Rectal smooth muscle tissue (tissue), 1 donor: ENCODE measurements around the gene SERPINE1.
"Not testable (repeated sequence)": the region's sequence is repeated elsewhere in the genome, so short reads cannot be mapped to it uniquely, and the experiment has no call there.

Experiments used
- H3K27ac ChIP-seq: one replicate; pipeline ENCODE4 v1.7.0; 2013; ENCODE audit warnings: low read depth, low read length, inconsistent platforms
- H3K27me3 ChIP-seq: one replicate; pipeline ENCODE4 v1.7.0; 2013; ENCODE audit warnings: low read length; ENCODE audit not compliant: control insufficient read depth, insufficient read depth
- H3K36me3 ChIP-seq: one replicate; pipeline ENCODE4 v1.7.0; 2013; ENCODE audit warnings: low read length; ENCODE audit not compliant: control insufficient read depth, insufficient read depth
- H3K4me1 ChIP-seq: one replicate; pipeline ENCODE4 v1.7.0; 2013; ENCODE audit warnings: low read length; ENCODE audit not compliant: control insufficient read depth, insufficient read depth
- H3K4me3 ChIP-seq: one replicate; pipeline ENCODE4 v1.7.0; 2013; ENCODE audit warnings: low read length
- H3K9ac ChIP-seq: one replicate; pipeline ENCODE4 v1.7.0; 2013; ENCODE audit warnings: low read length

Gene SERPINE1

DNA sequence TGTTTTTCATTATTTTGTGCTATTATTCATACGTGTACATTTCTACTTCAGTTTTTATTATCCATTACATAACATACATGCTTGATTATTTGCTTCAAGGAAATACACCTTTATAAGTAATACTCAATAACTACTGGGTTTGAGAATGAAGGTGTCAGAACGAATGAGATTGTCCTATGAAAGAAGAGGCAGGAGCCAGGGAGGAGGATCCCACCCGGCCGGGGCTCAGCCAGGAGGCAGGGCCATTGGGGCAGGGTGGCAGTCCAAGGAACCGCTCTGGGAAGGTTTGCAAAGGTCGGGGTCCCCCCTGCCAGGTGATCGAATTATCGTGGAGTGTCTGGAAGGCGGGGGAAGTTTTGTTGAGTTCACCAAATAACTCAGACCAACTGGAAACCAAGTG lies 32.5 kb upstream of the SERPINE1 start:
- no peaks in the 10 kb centered on the region for H3K4me1 ChIP-seq
- H3K4me3 ChIP-seq: no peak overlapping the region
- peaks cover 2% of the 10 kb centered on the region for H3K36me3 ChIP-seq
- H3K27me3 ChIP-seq: no peaks in the 10 kb centered on the region
- H3K27ac ChIP-seq: no peak overlapping the region
- no peak overlapping the region for H3K9ac ChIP-seq

DNA sequence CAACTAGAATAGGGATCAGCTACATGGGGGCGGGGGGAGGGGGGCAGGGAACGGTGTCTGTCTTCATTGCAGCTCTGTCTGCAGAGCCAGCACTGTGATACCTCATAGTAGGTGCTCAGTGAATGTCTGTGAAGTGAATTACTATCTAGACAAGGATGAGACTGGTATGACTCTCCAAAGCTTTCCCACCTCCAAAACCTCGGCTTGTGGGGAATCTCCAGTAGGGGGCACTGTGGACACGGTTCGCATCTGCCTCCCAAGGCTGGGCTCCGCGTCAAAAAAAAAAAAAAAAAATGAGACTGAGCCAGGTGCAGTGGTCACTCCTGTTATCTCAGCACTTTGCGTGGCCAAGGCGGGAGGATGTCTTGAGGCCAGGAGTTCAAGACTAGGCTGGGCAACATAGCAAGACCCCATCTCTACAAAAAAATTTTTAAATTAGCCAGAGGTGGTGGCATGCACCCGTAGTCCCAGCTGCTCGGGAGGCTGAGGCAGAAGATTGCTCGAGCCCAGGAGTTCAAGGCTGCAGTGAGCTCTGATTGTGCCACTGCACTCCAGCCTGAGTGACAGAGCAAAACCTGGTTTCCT lies 32.0 kb upstream of the SERPINE1 start:
- Histone ChIP-seq H3K36me3 (peaks cover 2% of the 10 kb centered on the region), H3K27ac (no peak overlapping the region), H3K4me3 (no peak overlapping the region), H3K27me3 (no peaks in the 10 kb centered on the region), H3K9ac (no peak overlapping the region), H3K4me1 (peaks cover 2% of the 10 kb centered on the region)

DNA sequence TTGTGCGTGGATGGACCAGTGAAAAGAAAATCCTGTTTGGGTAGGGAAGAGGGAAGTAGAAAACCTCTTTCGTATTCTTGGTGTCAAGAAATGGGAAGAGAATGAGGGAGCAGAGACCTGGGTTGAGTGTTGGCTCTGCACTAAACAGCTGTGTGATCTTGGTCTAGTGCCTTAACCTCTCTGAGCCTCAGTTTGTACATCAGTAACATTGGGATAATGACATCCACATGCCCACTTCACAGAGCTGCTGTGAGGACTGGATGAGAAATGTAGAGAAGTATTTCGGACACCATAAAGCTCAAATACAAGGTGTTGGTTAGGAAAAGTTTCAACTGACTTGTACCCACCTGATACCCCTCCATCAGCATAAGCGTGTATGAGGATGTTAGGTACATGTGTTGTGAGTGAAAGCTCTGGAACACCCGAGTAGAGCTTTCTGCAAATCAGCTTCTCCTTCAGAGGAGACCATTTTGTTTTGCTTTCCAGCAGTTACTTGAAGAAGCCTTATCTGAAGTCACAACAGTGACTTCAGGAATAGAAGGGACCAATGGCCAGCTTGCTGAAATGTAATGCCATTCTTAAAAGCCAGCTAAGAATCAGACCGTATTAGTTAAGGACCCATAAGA lies 30.5 kb upstream of the SERPINE1 start:
- H3K4me3 ChIP-seq: no peak overlapping the region
- H3K9ac ChIP-seq: no peak overlapping the region
- H3K4me1 ChIP-seq: peaks cover 8% of the 10 kb centered on the region
- H3K27me3 ChIP-seq: no peaks in the 10 kb centered on the region
- no peaks in the 10 kb centered on the region for H3K36me3 ChIP-seq
- no peak overlapping the region for H3K27ac ChIP-seq

DNA sequence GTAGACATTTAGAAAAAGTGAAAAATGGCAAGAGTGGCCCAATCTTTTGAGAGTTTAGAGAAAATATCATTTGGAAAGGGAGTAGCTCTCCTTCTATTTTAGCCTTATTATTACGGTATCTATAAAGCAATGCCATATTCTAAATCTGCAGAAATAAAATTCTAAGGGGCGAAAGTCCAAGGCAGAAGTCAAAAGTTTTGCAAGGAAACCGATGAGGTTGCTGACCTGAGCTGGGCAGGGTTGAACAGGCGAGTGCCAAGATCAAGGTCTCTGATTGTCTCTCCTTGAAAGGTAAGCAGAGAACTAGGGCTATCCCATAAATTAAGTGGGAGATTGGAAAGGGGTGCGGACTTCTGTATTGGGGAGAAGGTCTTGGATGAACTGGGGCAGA lies 30.0 kb upstream of the SERPINE1 start:
- Histone ChIP-seq H3K36me3 (no peaks in the 10 kb centered on the region), H3K4me3 (no peak overlapping the region), H3K9ac (no peak overlapping the region), H3K4me1 (peaks cover 8% of the 10 kb centered on the region), H3K27me3 (no peaks in the 10 kb centered on the region), H3K27ac (no peak overlapping the region)

DNA sequence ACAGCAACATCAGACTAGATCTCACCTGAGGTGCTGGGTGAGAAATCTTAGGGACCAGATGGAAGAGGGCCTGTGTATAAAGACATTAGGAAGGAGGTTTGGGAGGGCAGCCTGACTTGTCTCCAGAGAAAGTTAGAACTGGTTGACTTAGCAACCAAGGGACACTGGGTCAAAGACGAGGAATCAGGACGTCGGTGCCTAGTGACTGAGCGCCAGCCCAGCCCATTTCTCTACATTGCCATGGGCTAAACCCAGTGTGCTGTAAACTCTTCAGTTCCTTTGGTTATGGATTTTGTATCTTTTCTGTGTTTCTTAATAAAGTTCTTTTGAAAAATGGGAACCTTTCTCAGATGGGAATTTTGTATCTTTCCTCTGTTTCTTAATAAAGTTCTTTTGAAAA lies 29.3 kb upstream of the SERPINE1 start:
- Histone ChIP-seq H3K27ac (no peak overlapping the region), H3K36me3 (no peaks in the 10 kb centered on the region), H3K27me3 (no peaks in the 10 kb centered on the region), H3K9ac (no peak overlapping the region), H3K4me1 (peaks cover 8% of the 10 kb centered on the region), H3K4me3 (no peak overlapping the region)

DNA sequence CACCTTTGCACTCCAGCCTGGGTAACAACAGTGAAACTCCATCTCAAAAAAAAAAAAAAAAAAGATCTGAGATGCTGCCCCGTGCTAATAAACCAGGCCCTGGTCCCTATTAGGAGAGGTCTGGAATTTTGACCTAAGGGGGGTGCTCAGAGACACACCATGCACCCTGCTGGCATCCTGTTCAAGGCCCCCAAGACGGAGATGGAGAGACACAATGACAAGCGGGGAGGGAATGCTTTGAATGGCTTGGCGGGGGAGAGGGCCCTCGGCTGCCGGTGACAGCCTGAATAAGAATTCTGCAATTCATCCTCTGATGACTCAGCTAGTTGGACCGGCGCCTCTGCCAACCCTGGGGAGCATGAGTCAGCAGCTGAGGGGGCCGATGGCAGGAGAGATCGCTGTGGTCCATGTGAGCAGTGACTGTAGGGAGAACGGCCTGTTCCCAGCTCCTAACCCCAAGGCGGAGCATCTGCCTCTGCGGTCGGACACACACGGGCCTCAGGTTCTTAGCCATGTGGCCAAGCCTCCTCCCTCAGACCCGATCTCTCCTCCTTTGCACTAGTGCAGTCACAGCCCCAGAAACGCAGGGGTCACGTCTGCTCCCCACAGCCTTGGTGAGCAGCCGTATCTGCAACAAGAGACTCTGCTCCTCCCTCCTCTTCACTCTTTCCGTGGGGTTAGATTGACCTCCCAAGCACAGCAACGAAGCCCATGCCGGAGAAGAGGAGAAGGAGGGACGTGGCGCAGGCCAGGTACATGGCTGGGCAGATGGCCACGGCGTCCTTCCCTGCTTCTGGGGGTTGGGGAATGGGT lies 26.7 kb upstream of the SERPINE1 start:
- H3K4me1 ChIP-seq: peaks cover 8% of the 10 kb centered on the region
- no peaks in the 10 kb centered on the region for H3K27me3 ChIP-seq
- H3K4me3 ChIP-seq: no peak overlapping the region
- peak overlapping the region; percentile 28 for H3K27ac ChIP-seq
- H3K36me3 ChIP-seq: no peaks in the 10 kb centered on the region
- H3K9ac ChIP-seq: no peak overlapping the region

DNA sequence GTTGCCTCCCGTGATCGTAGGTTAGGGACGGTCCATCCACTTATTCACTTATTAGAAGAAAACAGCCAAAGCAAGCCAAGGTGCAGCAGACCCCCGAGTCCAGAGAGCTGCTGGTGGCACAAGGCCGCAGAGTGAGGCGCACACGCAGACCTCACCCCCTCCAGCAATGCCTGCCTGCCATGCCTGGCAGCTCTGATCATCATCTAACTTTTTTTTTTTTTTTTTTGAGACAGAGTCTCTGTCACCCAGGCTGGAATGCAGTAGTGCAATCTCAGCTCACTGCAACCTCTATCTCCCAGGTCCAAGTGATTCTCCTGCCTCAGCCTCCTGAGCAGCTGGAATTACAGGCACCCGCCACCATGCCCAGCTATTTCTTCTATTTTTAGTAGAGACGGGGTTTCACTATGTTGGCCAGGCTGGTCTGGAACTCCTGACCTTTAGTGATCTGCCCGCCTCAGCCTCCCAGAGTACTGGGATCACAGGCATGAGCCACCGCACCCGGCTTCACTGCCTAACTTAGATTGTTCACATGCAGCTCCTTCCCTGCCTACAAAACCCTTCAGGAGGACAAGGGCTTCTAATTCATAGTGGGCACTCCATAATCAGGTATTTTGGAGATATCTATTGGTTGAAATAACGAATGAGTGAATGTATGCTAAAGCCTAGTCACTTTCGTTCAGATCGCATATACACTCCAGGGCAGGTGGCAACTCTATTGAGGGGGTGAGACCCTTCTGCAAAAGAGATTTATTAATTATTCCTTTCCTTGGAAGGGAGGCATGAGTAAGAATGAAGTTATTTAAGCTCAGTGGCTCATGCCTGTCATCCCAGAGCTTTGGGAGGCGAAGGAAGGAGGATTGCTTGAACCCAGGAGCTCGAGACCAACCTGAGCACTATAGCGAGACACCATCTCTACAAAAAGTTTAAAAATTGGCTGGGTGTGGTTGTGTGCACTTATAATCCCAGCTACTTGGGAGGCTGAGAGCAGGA lies 25.8 kb upstream of the SERPINE1 start:
- H3K4me1 ChIP-seq: peaks cover 8% of the 10 kb centered on the region
- H3K27ac ChIP-seq: peak overlapping the region; percentile 28
- H3K36me3 ChIP-seq: no peaks in the 10 kb centered on the region
- no peak overlapping the region for H3K9ac ChIP-seq
- no peak overlapping the region for H3K4me3 ChIP-seq
- H3K27me3 ChIP-seq: no peaks in the 10 kb centered on the region

DNA sequence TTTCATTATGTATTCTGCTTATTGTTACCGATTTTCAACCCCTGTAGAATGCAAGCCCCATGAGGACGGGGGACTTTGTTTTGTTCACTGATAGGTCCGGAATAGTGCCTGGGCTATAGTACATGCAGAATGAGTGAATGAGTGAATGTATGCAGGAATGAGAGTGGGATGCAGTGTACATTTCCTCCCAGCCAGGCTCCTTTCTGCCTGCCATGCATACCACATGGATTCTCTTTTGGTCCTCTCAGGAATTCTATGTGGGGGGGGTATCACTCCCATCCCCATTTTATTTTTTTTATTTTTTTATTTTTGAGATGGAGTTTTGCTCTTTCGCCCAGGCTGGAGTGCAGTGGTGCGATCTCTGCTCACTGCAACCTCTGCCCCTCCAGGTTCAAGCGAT lies 24.9 kb upstream of the SERPINE1 start:
- Histone ChIP-seq H3K4me1 (peaks cover 8% of the 10 kb centered on the region), H3K36me3 (no peaks in the 10 kb centered on the region), H3K27ac (no peak overlapping the region), H3K27me3 (no peaks in the 10 kb centered on the region), H3K9ac (no peak overlapping the region), H3K4me3 (no peak overlapping the region)

DNA sequence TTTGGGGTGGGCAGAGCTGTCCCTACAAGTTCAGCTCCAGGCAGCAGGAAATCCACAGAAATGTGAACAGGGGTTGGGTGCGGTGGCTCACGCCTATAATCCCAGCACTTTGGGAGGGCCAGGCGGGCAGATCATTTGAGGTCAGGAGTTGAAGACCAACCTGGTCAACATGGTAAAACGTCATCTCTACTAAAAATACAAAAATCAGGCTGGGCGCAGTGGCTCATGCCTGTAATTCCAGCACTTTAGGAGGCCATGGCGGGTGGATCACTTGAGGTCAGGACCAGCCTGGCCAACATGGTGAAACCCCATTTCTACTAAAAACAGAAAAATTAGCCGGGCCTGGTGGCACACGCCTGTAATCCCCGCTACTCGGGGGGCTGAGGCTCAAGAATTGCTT lies 23.2 kb upstream of the SERPINE1 start:
- not testable (repeated sequence) for H3K9ac ChIP-seq, H3K36me3 ChIP-seq, H3K4me1 ChIP-seq, H3K4me3 ChIP-seq, H3K27me3 ChIP-seq, H3K27ac ChIP-seq

DNA sequence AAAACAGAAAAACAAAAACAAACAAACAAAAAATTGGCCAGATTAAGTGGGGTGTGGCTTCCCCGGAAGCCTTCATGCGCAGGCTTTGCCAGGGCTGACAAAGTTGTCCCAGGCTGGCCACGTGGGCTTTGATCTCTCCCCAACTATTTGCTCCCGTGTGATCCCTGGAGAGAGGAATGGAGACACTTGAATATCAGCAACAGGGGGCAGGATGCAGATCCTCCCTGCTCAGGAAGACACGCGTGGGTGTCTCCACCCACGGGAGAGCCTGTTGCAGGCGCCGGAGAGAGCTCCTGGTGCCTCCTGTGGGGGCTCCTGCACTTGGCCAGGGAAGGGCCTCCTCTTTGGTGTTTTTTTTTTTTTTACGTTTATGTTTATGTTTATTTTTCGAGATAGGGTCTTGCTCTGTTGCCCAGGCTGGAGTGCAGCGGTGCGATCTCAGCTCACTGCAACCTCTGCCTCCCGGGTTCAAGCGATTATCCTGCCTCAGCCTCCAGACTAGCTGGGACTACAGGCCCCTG lies 22.7 kb upstream of the SERPINE1 start:
- peaks cover 8% of the 10 kb centered on the region for H3K4me1 ChIP-seq
- H3K4me3 ChIP-seq: no peak overlapping the region
- H3K9ac ChIP-seq: no peak overlapping the region
- H3K27me3 ChIP-seq: no peaks in the 10 kb centered on the region
- H3K27ac ChIP-seq: no peak overlapping the region
- H3K36me3 ChIP-seq: no peaks in the 10 kb centered on the region

DNA sequence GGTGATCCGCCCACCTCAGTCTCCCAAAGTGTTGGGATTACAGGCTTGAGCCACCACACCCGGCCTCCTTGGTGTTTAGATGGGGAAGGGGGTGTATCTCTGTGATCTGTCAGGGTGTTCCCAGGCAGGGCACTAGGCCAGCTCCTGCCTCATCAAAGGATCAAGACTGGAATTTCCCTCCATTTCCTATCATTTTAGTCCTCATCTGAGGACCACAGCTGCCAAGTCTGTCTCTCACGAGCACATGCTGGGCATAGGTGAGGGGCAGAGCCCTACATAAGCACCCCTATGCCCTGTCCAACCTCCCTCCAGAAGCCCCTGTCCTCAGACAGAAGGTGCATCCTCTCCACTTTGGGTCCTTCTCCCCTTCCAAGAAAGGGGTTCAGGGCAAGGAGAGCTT lies 22.1 kb upstream of the SERPINE1 start:
- Histone ChIP-seq H3K4me1 (peaks cover 6% of the 10 kb centered on the region), H3K27ac (no peak overlapping the region), H3K9ac (no peak overlapping the region), H3K4me3 (no peak overlapping the region), H3K27me3 (no peaks in the 10 kb centered on the region), H3K36me3 (no peaks in the 10 kb centered on the region)

DNA sequence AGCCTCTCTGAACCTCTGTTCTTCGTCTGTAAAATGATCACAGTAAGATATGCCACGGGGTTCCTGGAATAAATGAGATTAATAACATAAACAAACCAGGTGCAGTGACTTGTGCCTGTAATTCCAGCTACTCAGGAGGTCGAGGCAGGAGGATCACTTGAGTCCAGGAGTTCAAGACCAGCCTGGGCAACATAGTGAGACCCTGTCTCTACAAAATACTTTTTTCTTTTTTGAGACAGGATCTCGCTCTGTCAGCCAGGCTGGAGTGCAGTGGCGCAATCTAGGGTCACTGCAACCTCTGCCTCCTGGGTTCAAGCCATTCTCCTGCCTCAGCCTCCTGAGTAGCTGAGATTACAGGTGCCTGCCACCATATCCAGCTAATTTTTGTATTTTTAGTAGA lies 21.7 kb upstream of the SERPINE1 start:
- not testable (repeated sequence) for H3K36me3 ChIP-seq, H3K9ac ChIP-seq, H3K27ac ChIP-seq, H3K4me3 ChIP-seq, H3K4me1 ChIP-seq, H3K27me3 ChIP-seq
